ENCODE data around the gene DOCK9.
"Not testable (repeated sequence)": the region's sequence is repeated elsewhere in the genome, so short reads cannot be mapped to it uniquely, and the experiment has no call there.

The DOCK9 gene

GRCh38 chr13:98894814-98895213 is 83.0 kb downstream of the DOCK9 start:
- not testable (repeated sequence) for H3K4me3 ChIP-seq (ENCODE audit: low read depth, low read length); H4K91ac ChIP-seq (ENCODE audit: low read depth, low read length); H3K4me2 ChIP-seq (ENCODE audit: low read length); H3K14ac ChIP-seq (ENCODE audit: low read length); H3K18ac ChIP-seq (ENCODE audit: low read length); H3K79me1 ChIP-seq (ENCODE audit: low read length); H3K27ac ChIP-seq (ENCODE audit: low read depth, low read length); H2AFZ ChIP-seq (ENCODE audit: insufficient read depth, low read length, poor library complexity); H3K79me2 ChIP-seq (ENCODE audit: control insufficient read depth, insufficient read depth, low read length, poor library complexity); H3K27me3 ChIP-seq (ENCODE audit: insufficient read depth, low read length); H4K8ac ChIP-seq (ENCODE audit: low read depth, low read length); H3K9me3 ChIP-seq (ENCODE audit: insufficient read depth, low read depth, low read length); H2BK12ac ChIP-seq (ENCODE audit: low read length); H2AK5ac ChIP-seq (ENCODE audit: low read length); DNase-seq; H4K12ac ChIP-seq (ENCODE audit: low read depth, low read length); H3K4ac ChIP-seq (ENCODE audit: low read depth, low read length); H3K23ac ChIP-seq (ENCODE audit: low read length); H2BK5ac ChIP-seq (ENCODE audit: low read depth, low read length, poor library complexity); H3K9ac ChIP-seq (ENCODE audit: low read length); H2BK120ac ChIP-seq (ENCODE audit: insufficient read depth, low read length, poor library complexity)
- WGBS (ENCODE audit: extremely low coverage, insufficient coverage, insufficient read length): no CpG with 5 or more reads among the region's 8 CpGs
- Histone ChIP-seq H3K36me3 (ENCODE audit: control insufficient read depth in 1 of 2, insufficient read depth in 2 of 2, low read length in 2 of 2) (peaks cover 3 to 15% of the 10 kb centered on the region in 2 experiments), H3K4me1 (ENCODE audit: control insufficient read depth in 1 of 2, insufficient read depth in 2 of 2, low read length in 2 of 2) (peaks cover 6 to 21% of the 10 kb centered on the region in 2 experiments)

- no peak overlapping the region for H4K8ac ChIP-seq (ENCODE audit: low read depth, low read length)
- no peaks in the 10 kb centered on the region for H3K27me3 ChIP-seq (ENCODE audit: insufficient read depth, low read length)
- no peak overlapping the region for H2BK120ac ChIP-seq (ENCODE audit: insufficient read depth, low read length, poor library complexity)
- no peak overlapping the region for H3K4ac ChIP-seq (ENCODE audit: low read depth, low read length)
- no peaks in the 10 kb centered on the region for H3K9me3 ChIP-seq (ENCODE audit: insufficient read depth, low read depth, low read length)
- no peak overlapping the region for H3K18ac ChIP-seq (ENCODE audit: low read length)
- no peak overlapping the region for H3K14ac ChIP-seq (ENCODE audit: low read length)
- peaks cover 3 to 11% of the 10 kb centered on the region in 2 experiments for H3K36me3 ChIP-seq (ENCODE audit: control insufficient read depth in 1 of 2, insufficient read depth in 2 of 2, low read length in 2 of 2)
- no peak overlapping the region for H2BK12ac ChIP-seq (ENCODE audit: low read length)
- no peak overlapping the region for H2AK5ac ChIP-seq (ENCODE audit: low read length)
- WGBS (ENCODE audit: extremely low coverage, insufficient coverage, insufficient read length): no CpG with 5 or more reads among the region's 5 CpGs
- peaks cover 10 to 21% of the 10 kb centered on the region in 2 experiments for H3K4me1 ChIP-seq (ENCODE audit: control insufficient read depth in 1 of 2, insufficient read depth in 2 of 2, low read length in 2 of 2)
- DNase-seq: no peak
- H4K91ac ChIP-seq (ENCODE audit: low read depth, low read length): no peak overlapping the region
- H2BK5ac ChIP-seq (ENCODE audit: low read depth, low read length, poor library complexity): no peak overlapping the region
- peaks cover 5% of the 10 kb centered on the region for H3K79me1 ChIP-seq (ENCODE audit: low read length)
- no peaks in the 10 kb centered on the region for H3K79me2 ChIP-seq (ENCODE audit: control insufficient read depth, insufficient read depth, low read length, poor library complexity)
- H3K27ac ChIP-seq (ENCODE audit: low read depth, low read length): no peak overlapping the region
- H3K4me3 ChIP-seq (ENCODE audit: low read depth, low read length): no peak overlapping the region
- no peak overlapping the region for H3K23ac ChIP-seq (ENCODE audit: low read length)
- no peak overlapping the region for H3K9ac ChIP-seq (ENCODE audit: low read length)
- no peak overlapping the region for H4K12ac ChIP-seq (ENCODE audit: low read depth, low read length)
- no peak overlapping the region for H3K4me2 ChIP-seq (ENCODE audit: low read length)
- no peak overlapping the region for H2AFZ ChIP-seq (ENCODE audit: insufficient read depth, low read length, poor library complexity)
Measured at GRCh38 chr13:98893371-98893770, 84.5 kb downstream of the DOCK9 start.

- no peak overlapping the region for H2BK5ac ChIP-seq (ENCODE audit: low read depth, low read length, poor library complexity)
- no peak overlapping the region for H3K23ac ChIP-seq (ENCODE audit: low read length)
- no peak overlapping the region for H4K91ac ChIP-seq (ENCODE audit: low read depth, low read length)
- H3K27ac ChIP-seq (ENCODE audit: low read depth, low read length): no peak overlapping the region
- H4K12ac ChIP-seq (ENCODE audit: low read depth, low read length): no peak overlapping the region
- no peak overlapping the region for H3K4me2 ChIP-seq (ENCODE audit: low read length)
- no peak overlapping the region for H3K4ac ChIP-seq (ENCODE audit: low read depth, low read length)
- H3K79me2 ChIP-seq (ENCODE audit: control insufficient read depth, insufficient read depth, low read length, poor library complexity): no peaks in the 10 kb centered on the region
- no peak overlapping the region for H2AFZ ChIP-seq (ENCODE audit: insufficient read depth, low read length, poor library complexity)
- no peak overlapping the region for H4K8ac ChIP-seq (ENCODE audit: low read depth, low read length)
- H3K18ac ChIP-seq (ENCODE audit: low read length): no peak overlapping the region
- WGBS (ENCODE audit: extremely low coverage, insufficient coverage, insufficient read length): no CpG with 5 or more reads among the region's 5 CpGs
- H3K14ac ChIP-seq (ENCODE audit: low read length): no peak overlapping the region
- H2AK5ac ChIP-seq (ENCODE audit: low read length): no peak overlapping the region
- H3K4me1 ChIP-seq (ENCODE audit: control insufficient read depth in 1 of 2, insufficient read depth in 2 of 2, low read length in 2 of 2): peaks cover 10 to 21% of the 10 kb centered on the region in 2 experiments
- peaks cover 5% of the 10 kb centered on the region for H3K79me1 ChIP-seq (ENCODE audit: low read length)
- no peaks in the 10 kb centered on the region for H3K27me3 ChIP-seq (ENCODE audit: insufficient read depth, low read length)
- no peak overlapping the region for H3K9ac ChIP-seq (ENCODE audit: low read length)
- DNase-seq: no peak
- H3K9me3 ChIP-seq (ENCODE audit: insufficient read depth, low read depth, low read length): no peaks in the 10 kb centered on the region
- H3K4me3 ChIP-seq (ENCODE audit: low read depth, low read length): no peak overlapping the region
- H2BK120ac ChIP-seq (ENCODE audit: insufficient read depth, low read length, poor library complexity): no peak overlapping the region
- H2BK12ac ChIP-seq (ENCODE audit: low read length): no peak overlapping the region
- peaks cover 3 to 11% of the 10 kb centered on the region in 2 experiments for H3K36me3 ChIP-seq (ENCODE audit: control insufficient read depth in 1 of 2, insufficient read depth in 2 of 2, low read length in 2 of 2)
Measured at GRCh38 chr13:98892821-98893220, 85.0 kb downstream of the DOCK9 start.

GRCh38 chr13:98892077-98892476 is 85.8 kb downstream of the DOCK9 start:
- no peak overlapping the region for H2BK120ac ChIP-seq (ENCODE audit: insufficient read depth, low read length, poor library complexity)
- no peak overlapping the region for H2AFZ ChIP-seq (ENCODE audit: insufficient read depth, low read length, poor library complexity)
- H3K79me2 ChIP-seq (ENCODE audit: control insufficient read depth, insufficient read depth, low read length, poor library complexity): no peaks in the 10 kb centered on the region
- no peaks in the 10 kb centered on the region for H3K27me3 ChIP-seq (ENCODE audit: insufficient read depth, low read length)
- H4K91ac ChIP-seq (ENCODE audit: low read depth, low read length): no peak overlapping the region
- DNase-seq: no peak
- H4K8ac ChIP-seq (ENCODE audit: low read depth, low read length): no peak overlapping the region
- H3K9me3 ChIP-seq (ENCODE audit: insufficient read depth, low read depth, low read length): no peaks in the 10 kb centered on the region
- no peak overlapping the region for H3K4ac ChIP-seq (ENCODE audit: low read depth, low read length)
- no peak overlapping the region for H3K4me2 ChIP-seq (ENCODE audit: low read length)
- H2BK5ac ChIP-seq (ENCODE audit: low read depth, low read length, poor library complexity): no peak overlapping the region
- H3K79me1 ChIP-seq (ENCODE audit: low read length): peaks cover 3% of the 10 kb centered on the region
- no peak overlapping the region for H3K23ac ChIP-seq (ENCODE audit: low read length)
- H3K18ac ChIP-seq (ENCODE audit: low read length): no peak overlapping the region
- H3K27ac ChIP-seq (ENCODE audit: low read depth, low read length): no peak overlapping the region
- no peak overlapping the region for H3K4me3 ChIP-seq (ENCODE audit: low read depth, low read length)
- no peak overlapping the region for H2AK5ac ChIP-seq (ENCODE audit: low read length)
- no peak overlapping the region for H4K12ac ChIP-seq (ENCODE audit: low read depth, low read length)
- H2BK12ac ChIP-seq (ENCODE audit: low read length): no peak overlapping the region
- H3K14ac ChIP-seq (ENCODE audit: low read length): no peak overlapping the region
- no CpG with 5 or more reads among the region's 3 CpGs for WGBS (ENCODE audit: extremely low coverage, insufficient coverage, insufficient read length)
- peaks cover 8 to 16% of the 10 kb centered on the region in 2 experiments for H3K4me1 ChIP-seq (ENCODE audit: control insufficient read depth in 1 of 2, insufficient read depth in 2 of 2, low read length in 2 of 2)
- peaks cover 3 to 9% of the 10 kb centered on the region in 2 experiments for H3K36me3 ChIP-seq (ENCODE audit: control insufficient read depth in 1 of 2, insufficient read depth in 2 of 2, low read length in 2 of 2)
- H3K9ac ChIP-seq (ENCODE audit: low read length): no peak overlapping the region

Measured in trophoblast cell (in vitro differentiated cells and primary cell).